Tibial nerve (tissue), 3 donors: Measurements from ENCODE around the gene SMIM32.

Source experiments
- CTCF ChIP-seq, 5 experiments: fragments of 200-600 bp in 3 of 5; fragments of 450-650 bp in 2 of 5; sonication (generic) in 3 of 5; IDR thresholded peaks; one replicate each; pipeline ENCODE4 v1.5.1; 2016 to 2019; ENCODE audit warnings: antibody characterized with exemption in 5 of 5, mild to moderate bottlenecking in 3 of 5, moderate library complexity in 2 of 5
- POLR2A ChIP-seq, 2 donors: fragments of 450-650 bp; IDR thresholded peaks; one replicate each; pipeline ENCODE4 v1.6.1; 2017; ENCODE audit warnings: antibody characterized with exemption in 2 of 2, mild to moderate bottlenecking in 2 of 2, moderate library complexity in 2 of 2

GRCh38 chr5:136230176-136230575 is 37.2 kb upstream of the SMIM32 start:
- no peak for TF ChIP-seq POLR2A (IDR thresholded peaks at IDR 0.05)
- TF ChIP-seq CTCF (IDR thresholded peaks at IDR 0.05), result no peak
